ENCODE measurements around the gene MACIR.
"Not testable (repeated sequence)": the region's sequence is repeated elsewhere in the genome, so short reads cannot be mapped to it uniquely, and the experiment has no call there.

MACIR gene, protein sequence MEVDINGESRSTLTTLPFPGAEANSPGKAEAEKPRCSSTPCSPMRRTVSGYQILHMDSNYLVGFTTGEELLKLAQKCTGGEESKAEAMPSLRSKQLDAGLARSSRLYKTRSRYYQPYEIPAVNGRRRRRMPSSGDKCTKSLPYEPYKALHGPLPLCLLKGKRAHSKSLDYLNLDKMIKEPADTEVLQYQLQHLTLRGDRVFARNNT

GRCh38 chr5:103258368-103258956 lies at the start of gene MACIR:
TSS of gene MACIR (plus strand) at chr5:103258763. CDS start at chr5:103275920, 17,157 bp downstream.
- peak; percentile 90 for DNase-seq (ENCODE audit: low read depth)

DNA sequence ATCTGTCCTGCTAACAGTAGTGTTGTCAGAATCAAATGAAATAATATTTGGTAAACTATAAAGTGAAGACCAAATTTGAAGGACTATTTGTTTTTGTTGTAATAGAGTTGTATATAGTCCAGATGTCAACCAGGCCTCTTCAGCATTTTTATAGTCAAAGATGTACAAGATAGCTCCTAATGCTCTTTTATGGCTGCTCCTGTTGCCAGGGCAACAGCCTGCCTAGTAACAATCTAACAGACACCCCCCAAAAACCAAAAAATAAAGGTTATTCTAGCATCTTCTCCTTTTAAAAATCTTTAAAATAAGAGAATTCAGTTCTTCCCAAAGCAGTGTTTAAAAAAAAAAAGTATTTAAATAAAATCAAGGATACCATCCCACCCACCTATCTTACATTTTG lies 49.5 kb upstream of the MACIR start:
- no peak for DNase-seq (ENCODE audit: low read depth)

DNA sequence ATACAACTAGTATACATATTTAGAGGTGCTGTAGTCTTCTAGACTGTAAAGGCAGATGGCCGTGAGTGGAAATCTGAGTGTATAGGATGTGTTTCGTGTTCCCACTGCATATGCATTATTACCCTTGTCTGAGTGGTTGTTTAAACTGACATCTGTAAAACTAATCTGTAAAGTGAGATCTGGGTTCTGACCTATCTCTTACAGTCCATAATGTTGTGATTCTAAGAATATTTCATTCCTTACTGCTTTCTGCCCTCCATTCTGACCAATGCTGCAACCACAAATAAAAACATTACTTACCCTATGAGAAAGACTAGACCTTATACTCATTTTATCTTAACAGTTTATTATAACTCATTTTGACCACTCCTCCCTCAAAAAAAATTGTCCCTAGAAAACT lies 47.6 kb upstream of the MACIR start:
- no peak for DNase-seq (ENCODE audit: low read depth)

DNA sequence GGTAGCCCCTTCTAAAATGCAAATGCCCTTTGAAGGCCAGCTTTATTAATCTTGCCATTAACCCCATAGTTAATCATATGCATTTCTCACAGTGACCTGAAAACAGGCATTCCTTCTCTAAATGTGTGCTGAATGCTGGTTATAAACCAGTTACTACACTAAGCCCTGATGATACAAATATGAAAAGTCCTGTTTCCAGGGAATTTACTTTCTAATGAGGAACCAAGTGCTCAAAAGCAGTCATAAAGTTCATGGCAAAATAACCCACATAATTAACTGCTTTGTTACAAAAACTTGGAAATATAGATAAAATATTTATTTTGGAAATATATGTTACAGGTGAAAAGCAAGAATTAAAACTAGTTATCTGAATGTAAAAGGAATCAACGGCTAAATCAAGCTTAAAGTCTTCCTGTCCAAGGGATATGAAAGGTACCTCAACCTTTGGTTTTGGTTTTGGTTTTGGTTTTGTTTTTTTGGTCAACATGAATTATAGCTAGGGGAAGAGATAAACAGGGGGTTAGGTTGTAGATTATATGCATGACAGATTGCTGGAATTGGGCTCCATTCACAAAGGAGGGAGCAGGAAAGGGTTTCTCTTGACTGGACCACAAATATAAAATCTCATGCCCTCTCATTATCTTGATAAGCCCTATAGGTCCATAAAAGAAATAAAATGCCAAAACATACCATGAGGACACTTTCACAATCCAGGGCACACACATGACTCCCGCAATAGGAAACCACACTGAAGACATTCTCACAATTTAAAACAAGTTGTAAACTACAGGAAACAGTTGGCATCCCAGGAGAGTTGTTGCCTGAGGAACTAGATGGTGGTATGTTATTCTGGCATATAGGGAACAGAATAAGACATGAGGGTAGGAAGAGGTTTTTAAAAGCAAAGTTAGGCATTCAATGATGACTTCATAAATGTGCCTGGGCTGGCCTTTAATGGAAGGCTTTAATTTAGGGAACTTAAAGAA lies 46.7 kb upstream of the MACIR start:
- no peak for DNase-seq (ENCODE audit: low read depth)

- DNase-seq (ENCODE audit: low read depth): no peak
Measured at GRCh38 chr5:103216137-103216536, 42.4 kb upstream of the MACIR start.

- DNase-seq (ENCODE audit: low read depth): no peak
Measured at GRCh38 chr5:103216697-103217096, 41.9 kb upstream of the MACIR start.

DNA sequence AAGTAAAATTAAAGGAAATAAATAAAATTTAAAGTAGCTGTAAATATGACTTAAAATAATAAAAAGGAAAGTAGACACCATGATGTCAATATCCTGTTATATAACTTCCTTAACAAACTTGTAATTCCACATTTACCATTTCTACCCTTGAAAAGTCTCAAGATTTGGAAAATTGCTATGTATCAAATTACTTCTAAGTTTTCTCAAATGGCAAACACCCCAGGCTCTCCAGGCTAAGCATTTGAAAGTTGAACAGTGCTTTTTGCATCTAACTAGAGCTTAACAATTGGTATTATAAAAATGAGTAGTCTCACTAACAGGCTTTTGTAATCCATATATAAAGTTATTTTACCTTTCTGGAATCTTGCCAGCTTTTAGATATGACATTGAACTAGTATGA lies 41.5 kb upstream of the MACIR start:
- no peak for DNase-seq (ENCODE audit: low read depth)

- no peak for DNase-seq (ENCODE audit: low read depth)
Measured at GRCh38 chr5:103218164-103218563, 40.4 kb upstream of the MACIR start.

- not testable (repeated sequence) for DNase-seq (ENCODE audit: low read depth)
Measured at GRCh38 chr5:103219074-103219473, 39.5 kb upstream of the MACIR start.

GRCh38 chr5:103223031-103223955 lies 35.3 kb upstream of the MACIR start:
- DNase-seq (ENCODE audit: low read depth): no peak

DNA sequence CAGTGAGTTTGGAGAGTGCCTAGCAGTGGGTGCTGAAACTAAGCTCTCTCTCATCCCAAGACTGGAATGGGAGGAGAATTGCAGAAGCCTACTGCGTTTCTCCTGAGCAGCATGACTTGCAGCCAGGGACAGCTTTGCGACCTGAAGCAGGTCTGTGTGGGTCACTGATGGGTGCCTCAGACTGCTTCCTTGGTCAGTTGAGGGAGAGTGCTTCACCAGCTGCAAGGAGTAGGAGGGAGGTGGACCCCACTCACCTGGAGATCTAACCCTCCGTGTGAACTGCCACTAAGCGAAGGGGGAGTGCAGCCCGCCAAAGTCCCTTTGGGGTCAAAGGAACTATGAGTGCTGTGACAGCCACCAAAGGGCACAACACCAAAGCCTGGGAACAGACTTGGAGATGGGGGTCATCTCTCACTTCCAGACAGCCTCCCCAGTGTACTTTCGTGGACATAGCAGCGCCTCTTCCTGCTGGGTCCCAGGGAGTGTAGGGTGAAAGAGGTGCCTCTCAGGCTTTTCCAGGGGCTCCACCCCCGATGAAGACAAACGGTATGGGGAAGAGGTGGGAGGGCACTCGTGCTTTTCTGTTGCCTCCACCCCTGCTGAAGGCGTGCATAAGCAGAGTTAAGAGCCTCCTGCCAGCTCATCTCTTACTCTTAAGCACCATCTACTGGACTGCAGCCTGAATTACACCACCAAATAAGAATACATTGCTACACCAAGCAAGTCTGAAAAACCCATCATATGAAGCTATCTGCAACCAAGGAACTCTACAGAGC lies 34.3 kb upstream of the MACIR start:
- no peak for DNase-seq (ENCODE audit: low read depth)

DNA sequence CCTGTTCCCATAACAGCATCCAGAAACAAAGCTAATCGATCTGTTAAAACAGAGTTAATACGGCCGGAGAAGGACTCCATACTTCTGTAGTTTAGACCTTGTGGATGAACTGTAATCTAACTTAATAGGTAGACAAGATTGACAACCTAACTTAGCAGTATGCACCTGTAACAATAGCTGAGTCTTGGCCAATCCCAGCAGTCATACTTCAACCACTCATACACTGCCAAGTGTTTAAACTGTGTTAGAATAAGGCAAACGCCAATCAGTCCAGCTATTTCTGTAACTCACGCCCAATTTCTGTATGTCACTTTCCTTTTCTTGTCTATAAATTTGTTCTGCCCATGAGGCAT lies 33.7 kb upstream of the MACIR start:
- no peak for DNase-seq (ENCODE audit: low read depth)

DNA sequence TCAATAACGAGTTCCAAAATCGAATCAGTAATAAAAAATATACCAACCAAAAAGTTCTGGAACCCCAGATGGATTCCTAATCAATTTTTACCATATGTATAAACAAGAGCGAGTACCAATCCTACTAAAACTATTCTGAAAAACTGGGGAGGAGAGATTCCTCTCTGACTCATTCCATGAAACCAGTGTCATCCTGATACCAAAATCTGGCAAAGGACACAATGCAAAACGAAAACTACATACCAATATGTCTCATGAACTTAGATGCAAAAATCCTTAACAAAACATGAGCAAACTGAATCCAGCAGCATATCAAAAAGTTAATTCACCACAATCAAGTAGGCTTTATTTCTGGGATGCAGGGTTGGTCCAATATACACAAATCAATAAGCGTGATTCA lies 30.5 kb upstream of the MACIR start:
- DNase-seq (ENCODE audit: low read depth): no peak

- no peak for DNase-seq (ENCODE audit: low read depth)
Measured at GRCh38 chr5:103228588-103228987, 30.0 kb upstream of the MACIR start.

DNA sequence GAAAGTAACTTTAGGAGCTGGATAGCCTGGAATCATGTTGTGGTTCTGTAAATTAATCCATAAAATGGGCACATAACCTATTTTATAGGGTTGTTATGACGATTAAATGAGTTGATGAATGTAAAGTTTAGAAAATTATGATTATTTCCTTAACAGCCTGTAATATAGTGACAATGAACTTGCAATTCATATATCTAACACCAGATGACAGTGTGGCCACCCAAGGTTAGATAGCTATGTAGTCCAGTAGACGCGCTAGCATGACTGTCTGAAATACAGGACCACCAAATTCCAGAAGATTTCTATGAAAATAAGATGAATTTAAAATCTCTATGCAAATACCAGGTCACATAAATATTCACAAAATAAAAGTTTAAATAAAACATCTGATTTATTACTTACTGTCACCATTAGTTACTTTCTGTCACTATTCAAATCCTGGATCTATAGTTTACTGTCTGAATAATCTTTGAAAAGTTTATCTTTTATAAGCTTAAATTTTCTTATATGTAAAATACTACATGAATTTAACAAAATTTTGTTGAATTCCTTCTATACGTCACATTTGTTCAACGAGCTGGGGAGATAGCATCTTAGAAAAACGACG lies 26.1 kb upstream of the MACIR start:
- no peak for DNase-seq (ENCODE audit: low read depth)

DNA sequence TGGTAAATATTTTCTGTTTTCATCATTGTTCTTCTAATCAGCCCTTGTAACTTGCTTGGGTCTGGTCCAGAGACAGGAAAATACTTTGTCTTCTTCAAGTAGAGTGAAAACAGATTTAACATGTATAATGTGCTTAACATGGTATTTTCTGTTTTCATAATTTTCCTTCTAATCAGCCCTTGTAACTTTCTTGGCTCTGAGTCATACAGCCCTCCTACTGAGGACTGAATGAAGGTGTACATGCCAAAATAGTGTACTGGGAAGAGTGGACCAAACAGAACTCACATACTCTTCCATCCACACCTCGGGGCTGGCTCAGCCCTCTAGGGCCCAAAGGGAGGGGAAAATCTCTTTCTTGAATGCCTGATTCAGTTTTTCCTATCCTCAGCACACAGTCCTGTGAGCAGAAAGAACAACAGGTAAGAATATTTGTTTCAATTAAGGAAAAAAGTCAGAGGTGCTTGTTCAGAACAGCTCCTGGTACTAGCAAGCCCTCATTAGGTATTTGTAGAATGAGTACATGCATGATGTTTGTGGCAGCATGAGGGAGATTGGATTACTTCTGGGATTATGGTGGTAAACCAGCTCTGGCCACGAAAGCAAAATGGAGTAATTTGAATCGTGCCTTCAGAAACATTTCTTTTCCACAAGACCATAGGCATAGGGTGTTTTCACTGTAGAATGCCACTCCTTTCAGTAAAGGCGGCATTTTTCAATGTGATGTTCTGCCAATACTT lies 24.2 kb upstream of the MACIR start:
- DNase-seq (ENCODE audit: low read depth): no peak

DNA sequence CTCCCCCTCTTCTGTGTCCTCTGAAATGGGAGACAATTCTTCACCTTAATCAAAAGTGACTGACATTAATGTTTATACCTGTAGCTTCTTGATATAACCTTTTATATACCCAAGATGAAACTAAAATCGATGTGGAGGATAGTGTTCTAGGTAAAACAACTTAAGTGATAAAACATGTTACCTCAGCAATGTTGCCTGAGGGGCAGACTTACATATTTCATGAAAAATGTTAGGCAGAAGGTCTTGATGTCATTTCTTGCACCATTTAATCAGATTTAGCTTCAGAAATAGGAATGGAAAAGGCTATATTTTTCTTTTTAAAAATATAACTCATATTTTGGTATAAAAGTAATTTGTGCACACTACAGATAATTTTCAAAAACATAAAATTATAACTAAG lies 22.7 kb upstream of the MACIR start:
- no peak for DNase-seq (ENCODE audit: low read depth)

DNA sequence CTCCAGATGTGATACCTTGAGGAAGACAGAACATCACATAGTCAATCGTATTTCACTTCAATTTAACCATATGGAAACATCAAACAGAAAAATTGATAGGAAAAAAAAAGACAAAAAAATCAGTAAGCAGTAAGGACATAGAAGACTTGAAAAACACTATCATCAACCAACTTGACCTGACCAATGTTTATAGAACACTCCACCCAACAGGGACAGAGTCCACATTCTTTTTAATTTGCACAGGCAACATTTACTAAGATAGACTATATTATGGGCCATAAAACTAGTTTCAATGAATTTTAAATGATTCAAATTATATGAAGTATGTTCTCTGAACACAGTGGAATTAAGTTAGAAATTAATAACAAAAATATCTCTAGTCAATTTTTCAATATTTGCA lies 20.8 kb upstream of the MACIR start:
- DNase-seq (ENCODE audit: low read depth): no peak

GRCh38 chr5:103243665-103244064 lies 14.9 kb upstream of the MACIR start:
- DNase-seq (ENCODE audit: low read depth): no peak

DNA sequence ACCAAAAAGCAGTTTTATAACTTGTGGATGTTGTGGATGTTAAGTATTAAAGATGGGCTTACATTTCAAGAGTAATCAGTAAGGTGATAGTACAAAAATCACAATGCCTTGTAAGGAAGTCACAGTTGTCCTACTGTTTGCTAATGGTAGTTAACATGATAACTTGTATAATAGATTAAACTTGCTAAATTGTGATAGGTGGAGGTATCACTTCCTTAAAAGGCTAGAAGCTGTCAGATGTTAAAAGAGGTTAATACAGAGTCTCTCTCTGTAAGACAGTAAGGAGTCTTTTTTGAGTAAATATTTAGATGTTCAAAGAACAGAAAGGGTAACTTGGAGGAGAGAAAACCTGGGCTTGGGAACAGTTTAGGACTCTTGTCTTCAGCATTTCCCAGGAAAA lies 14.2 kb upstream of the MACIR start:
- DNase-seq (ENCODE audit: low read depth): no peak

Data from stimulated activated CD8-positive, alpha-beta memory T cell treated with anti-CD3 and anti-CD28 coated beads, Interleukin-15, amount 100 ng/mL, for 1 hour (primary cell).